GM12874 (cell line): Measurements from ENCODE around the gene METTL21C.

Experiments
- TF ChIP-seq, protein P1 (sequence below): IDR thresholded peaks from 2 replicates; pipeline ENCODE4 v1.5.1; 2011; ENCODE audit warnings: low read depth, mild to moderate bottlenecking, control low read depth, low read length, moderate library complexity; ENCODE audit not compliant: insufficient read depth

METTL21C gene

DNA sequence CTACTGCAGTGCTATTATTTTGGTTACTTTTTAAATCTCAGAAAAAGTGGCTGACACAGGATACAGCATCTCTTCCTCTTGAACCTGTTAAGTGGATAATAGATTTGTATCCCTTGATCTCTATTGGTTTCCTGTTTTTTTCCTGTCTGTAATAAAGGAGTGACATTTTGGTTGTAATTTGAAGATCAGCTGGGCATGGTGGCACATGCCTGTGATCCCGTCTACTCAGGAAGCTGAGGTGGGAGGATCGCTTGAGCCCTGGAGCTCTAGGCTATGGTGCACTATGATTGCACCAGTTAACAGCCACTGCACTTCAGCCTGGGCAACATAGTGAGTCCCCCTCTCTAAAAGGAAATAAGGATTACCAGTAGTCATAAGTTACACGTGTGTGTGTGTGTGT is 46.8 kb downstream of the METTL21C start:
- TF ChIP-seq, protein P1, sequence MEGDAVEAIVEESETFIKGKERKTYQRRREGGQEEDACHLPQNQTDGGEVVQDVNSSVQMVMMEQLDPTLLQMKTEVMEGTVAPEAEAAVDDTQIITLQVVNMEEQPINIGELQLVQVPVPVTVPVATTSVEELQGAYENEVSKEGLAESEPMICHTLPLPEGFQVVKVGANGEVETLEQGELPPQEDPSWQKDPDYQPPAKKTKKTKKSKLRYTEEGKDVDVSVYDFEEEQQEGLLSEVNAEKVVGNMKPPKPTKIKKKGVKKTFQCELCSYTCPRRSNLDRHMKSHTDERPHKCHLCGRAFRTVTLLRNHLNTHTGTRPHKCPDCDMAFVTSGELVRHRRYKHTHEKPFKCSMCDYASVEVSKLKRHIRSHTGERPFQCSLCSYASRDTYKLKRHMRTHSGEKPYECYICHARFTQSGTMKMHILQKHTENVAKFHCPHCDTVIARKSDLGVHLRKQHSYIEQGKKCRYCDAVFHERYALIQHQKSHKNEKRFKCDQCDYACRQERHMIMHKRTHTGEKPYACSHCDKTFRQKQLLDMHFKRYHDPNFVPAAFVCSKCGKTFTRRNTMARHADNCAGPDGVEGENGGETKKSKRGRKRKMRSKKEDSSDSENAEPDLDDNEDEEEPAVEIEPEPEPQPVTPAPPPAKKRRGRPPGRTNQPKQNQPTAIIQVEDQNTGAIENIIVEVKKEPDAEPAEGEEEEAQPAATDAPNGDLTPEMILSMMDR: no peak

DNA sequence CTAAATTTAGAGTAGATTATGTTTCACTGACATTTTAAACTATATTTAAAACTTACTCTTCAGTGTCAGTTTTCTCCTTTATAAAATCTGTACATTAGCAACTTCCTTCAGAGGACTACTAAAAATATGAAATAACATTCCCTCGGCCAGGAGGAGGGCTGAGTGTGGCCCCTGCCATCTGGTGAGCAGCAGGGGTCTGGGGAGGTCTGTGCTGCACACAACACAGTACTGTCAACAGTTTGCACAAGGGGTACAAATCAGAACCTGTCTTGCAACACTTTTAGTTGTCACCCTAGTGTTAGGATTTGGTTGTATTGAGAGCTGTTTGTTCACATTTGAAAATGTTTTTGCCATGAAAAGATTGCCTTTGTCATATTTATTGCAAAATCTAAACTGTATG is 49.1 kb downstream of the METTL21C start:
- TF ChIP-seq, protein P1: no peak

DNA sequence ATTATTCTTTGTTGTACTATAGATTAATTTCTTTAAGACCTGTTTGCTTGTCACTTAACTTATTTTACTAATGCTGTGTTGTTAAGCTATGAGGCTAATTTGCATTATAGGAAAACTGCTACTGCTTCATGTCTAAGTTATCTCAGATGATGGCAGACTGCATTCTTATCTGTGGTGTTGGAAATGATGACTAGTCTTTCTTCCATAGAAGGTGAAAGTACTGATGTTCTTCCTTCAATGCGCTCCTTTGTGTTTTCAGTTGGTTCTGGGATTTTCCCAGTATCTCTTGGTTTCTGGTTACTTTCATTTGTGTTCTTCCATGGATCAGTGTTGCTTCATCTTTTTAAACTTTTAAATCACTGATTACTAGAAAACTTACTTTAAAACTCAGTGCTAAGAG is 51.2 kb downstream of the METTL21C start:
- TF ChIP-seq, protein P1: no peak

DNA sequence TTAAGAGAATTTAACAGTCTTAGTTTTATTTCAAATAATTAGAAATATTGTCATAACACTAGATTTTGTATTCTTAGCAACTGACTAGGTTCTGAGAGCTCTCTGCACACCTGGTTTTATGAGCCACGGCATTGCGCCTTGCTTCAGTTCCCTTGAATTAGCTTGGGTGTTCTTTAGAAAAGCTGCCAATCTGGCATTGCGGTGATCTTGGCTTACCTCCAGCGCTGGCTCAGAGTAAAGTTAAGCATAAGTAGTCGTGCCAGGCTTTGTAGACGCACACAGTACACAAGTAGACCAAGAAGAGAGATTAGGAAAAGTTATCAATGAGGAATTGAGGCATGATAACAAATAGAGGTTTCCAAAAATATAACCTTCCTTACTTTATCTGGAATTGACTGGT is 52.4 kb downstream of the METTL21C start:
- TF ChIP-seq, protein P1: no peak

DNA sequence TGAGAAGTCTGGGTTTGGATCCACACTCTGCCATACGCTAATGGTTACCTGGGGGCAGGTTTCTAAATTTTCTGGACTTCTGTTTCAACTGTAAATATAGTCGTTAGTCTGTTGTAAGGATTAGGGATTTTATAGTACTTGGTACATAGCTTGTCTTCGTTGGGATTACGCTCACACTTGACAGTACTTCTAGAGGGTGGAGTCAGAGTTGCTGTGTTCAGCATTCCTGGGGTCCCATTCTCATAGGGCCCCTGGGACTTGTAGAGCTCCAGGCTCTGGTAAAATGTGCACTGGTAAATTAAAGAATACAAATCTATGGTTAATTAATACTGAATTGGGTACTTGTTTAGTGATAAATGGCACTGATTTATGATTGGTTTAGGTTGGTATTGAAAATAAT is 52.8 kb downstream of the METTL21C start:
- TF ChIP-seq, protein P1: no peak

DNA sequence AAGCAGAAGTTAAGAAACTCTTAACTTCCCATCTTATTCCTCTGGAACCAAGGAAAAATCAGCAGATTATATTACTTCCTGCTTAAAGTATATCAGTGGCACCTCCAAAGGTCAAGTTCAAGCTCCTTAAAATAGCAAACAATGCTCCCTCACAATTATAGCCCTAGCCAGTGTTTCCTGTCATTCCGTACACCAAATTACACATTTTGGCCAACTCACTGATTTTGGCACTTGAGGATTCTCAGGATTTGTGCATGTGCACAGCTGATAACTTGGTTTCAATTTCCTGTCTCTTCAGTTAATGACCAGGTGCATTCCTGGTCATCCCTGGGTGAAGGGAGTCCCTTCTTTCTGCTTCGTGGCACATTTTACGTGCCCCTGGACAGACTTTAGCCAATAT is 56.1 kb downstream of the METTL21C start:
- TF ChIP-seq, protein P1: no peak
